Gastroesophageal sphincter (tissue), 4 donors: Measurements from ENCODE around the gene PPP1R13B. TPM values are rescaled to one million over a fixed set of nuclear protein-coding genes. Genes with fewer than 3 reads are reported as not detected.
A peak's percentile ranks its signal among the peaks of the same experiment; 100 is the strongest.

Experiments used
- ATAC-seq: fragments of 150-250 bp; one replicate; pipeline ENCODE4 v1.9.1; 2016; ENCODE audit warnings: mild to moderate bottlenecking, moderate library complexity
- H3K27ac ChIP-seq, 4 donors: fragments of 200-600 bp; sonication (generic) in 3 of 4; 1 replicate in 3 of 4; 2 replicates in 1 of 4; pipeline ENCODE4 v1.5.1; 2016 to 2019
- H3K27me3 ChIP-seq: fragments of 200-600 bp; sonication (generic); one replicate; pipeline ENCODE4 v1.5.1; 2019
- H3K36me3 ChIP-seq, 2 donors: fragments of 200-600 bp; sonication (generic); one replicate each; pipeline ENCODE4 v1.5.1; 2019; ENCODE audit warnings: control low read depth in 1 of 2
- H3K4me1 ChIP-seq, 3 donors: fragments of 200-600 bp; sonication (generic); 1 replicate in 2 of 3; 2 replicates in 1 of 3; pipeline ENCODE4 v1.5.1; 2016 to 2019; ENCODE audit warnings: control low read depth in 2 of 3
- H3K4me3 ChIP-seq, 2 donors: fragments of 200-600 bp; sonication (generic); one replicate each; pipeline ENCODE4 v1.5.1; 2019; ENCODE audit warnings: mild to moderate bottlenecking in 1 of 2, moderate library complexity in 1 of 2
- H3K9me3 ChIP-seq, 3 donors: fragments of 200-600 bp; sonication (generic); one replicate each; pipeline ENCODE4 v1.5.1; 2017 to 2019; ENCODE audit warnings: control low read depth in 2 of 3
- CTCF ChIP-seq, 4 experiments: fragments of 200-600 bp in 2 of 4; fragments of 450-650 bp in 2 of 4; sonication (generic) in 1 of 4; IDR thresholded peaks; one replicate each; pipeline ENCODE4 v1.5.1; 2017 to 2019; ENCODE audit warnings: antibody characterized with exemption in 4 of 4, mild to moderate bottlenecking in 2 of 4, moderate library complexity in 2 of 4
- EP300 ChIP-seq: sonication (generic); formaldehyde crosslinking; IDR thresholded peaks from one replicate; pipeline ENCODE4 v1.6.1; 2017; ENCODE audit warnings: antibody characterized with exemption, mild to moderate bottlenecking
- POLR2A ChIP-seq, 2 donors: fragments of 450-650 bp; IDR thresholded peaks; one replicate each; pipeline ENCODE4 v1.6.1; 2017; ENCODE audit warnings: antibody characterized with exemption in 2 of 2, mild to moderate bottlenecking in 2 of 2, moderate library complexity in 1 of 2
- POLR2AphosphoS5 ChIP-seq: sonication (generic); formaldehyde crosslinking; IDR thresholded peaks from one replicate; pipeline ENCODE4 v1.6.1; 2017; ENCODE audit warnings: antibody characterized with exemption
- WGBS, 2 donors: methylation state at CpG; one replicate each; pipeline ENCODE4 v1.1.5; 2018; ENCODE audit warnings: low coverage in 1 of 2; 5-methylcytosine and 5-hydroxymethylcytosine counted together
- total RNA-seq, 4 donors: library from RNA; depleted of rRNA; stranded (reverse); fragments of >200 nt; gene quantifications; one replicate each; pipeline ENCODE4 v1.1.0, GENCODE V29; 2016

Gene PPP1R13B
- total RNA-seq, 4 donors from 2014 or later: 13.9 to 24.8 (median 17.5) TPM

- peak overlapping the region in 3 of 4 donors; percentile 12 to 35 (median 24) for H3K27ac ChIP-seq
- WGBS, 2 donors: 49% methylated on average over 5 of the region's 18 CpGs; no CpG with 5 or more reads in 1 of the 2 donors
- H3K36me3 ChIP-seq: no peaks in the 10 kb centered on the region
- no peaks in the 10 kb centered on the region for H3K27me3 ChIP-seq
- no peaks in the 10 kb centered on the region for H3K9me3 ChIP-seq
- no peak overlapping the region for H3K4me3 ChIP-seq
- TF ChIP-seq POLR2A (IDR thresholded peaks at IDR 0.05): no peak
- no peak for TF ChIP-seq POLR2AphosphoS5
- no peak for TF ChIP-seq CTCF (IDR thresholded peaks at IDR 0.05)
- no peak for TF ChIP-seq EP300
- peak; percentile 24 for ATAC-seq
- peaks cover 0 to 10% (median 0%) of the 10 kb centered on the region in 3 donors for H3K4me1 ChIP-seq
Observed at GRCh38 chr14:103854822-103855733, 7.7 kb upstream of the PPP1R13B start.

GRCh38 chr14:103854017-103854808 is 6.8 kb upstream of the PPP1R13B start:
- Histone ChIP-seq H3K27ac (peak overlapping the region in 1 of 4 donors; percentile 12), H3K9me3 (no peaks in the 10 kb centered on the region), H3K27me3 (no peaks in the 10 kb centered on the region), H3K36me3 (no peaks in the 10 kb centered on the region), H3K4me1 (peaks cover 0 to 10% (median 0%) of the 10 kb centered on the region in 3 donors), H3K4me3 (no peak overlapping the region)
- WGBS, 2 donors: 80 to 95% methylated on average over 2 to 6 of the region's 13 CpGs
- ATAC-seq: no peak
- TF ChIP-seq POLR2AphosphoS5 (no peak), POLR2A (IDR thresholded peaks at IDR 0.05) (no peak), CTCF (IDR thresholded peaks at IDR 0.05) (no peak), EP300 (no peak)

DNA sequence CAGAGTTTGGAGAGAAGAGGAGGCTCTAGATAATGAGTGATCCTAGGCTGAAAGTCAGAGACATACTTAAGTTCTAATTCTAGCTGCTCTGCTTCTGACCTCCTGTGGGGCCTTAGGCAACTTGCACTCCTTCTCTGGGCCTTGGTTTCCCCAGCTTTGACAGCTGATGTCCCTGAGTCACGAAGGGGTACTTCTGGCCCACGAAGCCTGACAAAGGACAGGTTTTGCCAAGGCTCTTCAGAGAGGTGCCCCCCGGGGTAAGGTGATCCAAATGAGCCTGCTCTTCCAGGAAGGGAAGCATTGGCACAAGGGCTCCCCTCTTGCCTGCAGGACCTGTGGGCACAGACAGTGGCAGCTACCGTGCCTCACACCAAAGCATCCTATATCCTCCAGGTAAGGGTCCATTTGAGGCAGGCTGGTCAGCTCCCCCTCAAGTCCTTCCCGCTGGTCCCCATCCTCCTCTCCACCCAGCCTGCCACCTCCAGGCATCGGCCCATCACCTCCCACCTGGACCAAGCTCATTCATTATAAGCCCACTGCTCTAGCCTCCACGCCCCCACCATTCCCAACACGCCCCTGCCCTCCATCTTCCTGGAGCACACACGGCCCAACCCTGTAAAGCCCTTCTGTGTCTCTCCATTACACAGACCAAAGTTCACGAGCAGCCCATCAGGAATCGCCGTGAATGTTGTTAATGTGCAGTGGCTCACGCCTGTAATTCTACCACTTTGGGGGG is 1.9 kb upstream of the PPP1R13B start:
- H3K4me1 ChIP-seq: peaks cover 0 to 30% (median 15%) of the 10 kb centered on the region in 3 donors
- no peak for ATAC-seq
- TF ChIP-seq POLR2A (IDR thresholded peaks at IDR 0.05) (no peak), EP300 (no peak), POLR2AphosphoS5 (no peak), CTCF (IDR thresholded peaks at IDR 0.05) (no peak)
- H3K27ac ChIP-seq: peak overlapping the region in 3 of 4 donors; percentile 84 to 98 (median 88)
- no peak overlapping the region for H3K4me3 ChIP-seq
- no peaks in the 10 kb centered on the region for H3K9me3 ChIP-seq
- WGBS, 2 donors: 79 to 81% methylated on average over 2 to 7 of the region's 13 CpGs
- H3K27me3 ChIP-seq: no peaks in the 10 kb centered on the region
- no peaks in the 10 kb centered on the region for H3K36me3 ChIP-seq

DNA sequence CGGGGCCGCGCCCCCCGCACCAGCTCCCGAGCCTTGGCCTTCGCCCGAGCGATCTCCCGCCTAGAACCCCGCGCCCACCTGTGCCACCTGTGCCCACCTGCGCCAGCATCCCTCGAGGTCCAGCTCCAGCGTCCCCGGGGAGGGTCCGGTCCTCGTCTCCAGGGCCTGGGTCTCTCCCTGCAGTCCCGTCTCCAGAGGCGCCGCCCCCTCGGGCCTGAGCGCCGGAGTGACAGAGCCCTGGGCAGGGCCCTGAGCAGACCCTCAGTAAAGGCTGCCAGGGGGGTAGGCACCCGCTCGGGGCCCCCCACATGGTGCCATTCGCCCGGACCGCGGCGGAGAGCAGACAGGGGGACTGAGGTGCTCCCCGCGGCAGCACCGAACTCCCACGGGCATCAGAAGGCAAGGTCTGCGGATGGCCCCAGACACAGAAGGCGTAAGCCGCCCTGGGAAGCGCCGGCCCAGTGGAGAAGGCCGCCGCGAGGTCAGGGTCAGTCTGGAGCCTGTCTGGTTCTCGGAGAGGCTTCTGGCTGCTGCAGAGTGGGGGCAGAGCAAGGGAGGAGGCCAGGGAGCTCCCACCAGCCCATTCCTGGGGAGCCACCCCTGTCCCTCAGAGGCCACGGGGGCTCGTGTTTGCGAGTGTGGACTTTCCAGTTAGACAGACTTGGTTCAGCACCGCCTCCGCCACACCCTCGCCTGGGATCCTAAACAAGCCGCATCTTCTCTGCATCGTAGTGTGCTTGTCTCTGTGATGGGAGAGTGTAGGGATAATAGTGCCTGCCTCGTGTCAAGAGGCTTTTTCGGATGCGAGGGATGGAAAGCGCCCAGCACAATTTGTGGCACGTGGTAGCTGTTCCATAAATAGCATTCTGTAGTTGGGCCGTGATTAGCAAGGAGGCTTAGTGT is 1.1 kb upstream of the PPP1R13B start:
- peaks cover 0 to 30% (median 15%) of the 10 kb centered on the region in 3 donors for H3K4me1 ChIP-seq
- ATAC-seq: no peak
- TF ChIP-seq POLR2A (IDR thresholded peaks at IDR 0.05): no peak
- no peak for TF ChIP-seq CTCF (IDR thresholded peaks at IDR 0.05)
- TF ChIP-seq EP300: no peak
- no peak for TF ChIP-seq POLR2AphosphoS5
- peak overlapping the region; percentile 14 to 98 (median 86) for H3K27ac ChIP-seq
- WGBS, 2 donors: 0 to 20% methylated on average over 1 to 2 of the region's 57 CpGs
- no peaks in the 10 kb centered on the region for H3K9me3 ChIP-seq
- peaks cover 0 to 8% of the 10 kb centered on the region in 2 donors for H3K36me3 ChIP-seq
- no peaks in the 10 kb centered on the region for H3K27me3 ChIP-seq
- H3K4me3 ChIP-seq: peak overlapping the region; percentile 55 to 92
